NCI-H1417 treated with DMSO at 0.1 percent for 48 hours (cell line): Measurements from ENCODE around the gene MACROD2.
"Not testable (repeated sequence)": the region's sequence is repeated elsewhere in the genome, so short reads cannot be mapped to it uniquely, and the experiment has no call there.

Experiments
- DNase-seq: peaks from one replicate; lab custom pipeline; 2025; lab: John Stamatoyannopoulos, UW

The MACROD2 gene

GRCh38 chr20:14193443-14193842 lies 198.1 kb downstream of the MACROD2 start:
- no peak for DNase-seq

- DNase-seq: no peak
These were observed 198.6 kb downstream of the MACROD2 start for GRCh38 chr20:14193885-14194284.

- DNase-seq: no peak
These were observed 201.8 kb downstream of the MACROD2 start for GRCh38 chr20:14197097-14197496.

- DNase-seq: no peak
These were observed 203.1 kb downstream of the MACROD2 start for GRCh38 chr20:14198416-14198815.

- no peak for DNase-seq
These were observed 203.8 kb downstream of the MACROD2 start for GRCh38 chr20:14199111-14199510.

GRCh38 chr20:14203657-14204056 lies 208.3 kb downstream of the MACROD2 start:
- no peak for DNase-seq

GRCh38 chr20:14207591-14207990 lies 212.3 kb downstream of the MACROD2 start:
- no peak for DNase-seq

GRCh38 chr20:14208956-14209355 lies 213.6 kb downstream of the MACROD2 start:
- no peak for DNase-seq

- DNase-seq: no peak
These were observed 214.8 kb downstream of the MACROD2 start for GRCh38 chr20:14210146-14210545.

- no peak for DNase-seq
These were observed 218.7 kb downstream of the MACROD2 start for GRCh38 chr20:14214046-14214445.

- not testable (repeated sequence) for DNase-seq
These were observed 220.6 kb downstream of the MACROD2 start for GRCh38 chr20:14215880-14216279.

GRCh38 chr20:14219801-14220461 lies 224.6 kb downstream of the MACROD2 start:
- no peak for DNase-seq

GRCh38 chr20:14220986-14221385 lies 225.7 kb downstream of the MACROD2 start:
- no peak for DNase-seq

- no peak for DNase-seq
These were observed 228.5 kb downstream of the MACROD2 start for GRCh38 chr20:14223806-14224205.

GRCh38 chr20:14226051-14227049 lies 231.0 kb downstream of the MACROD2 start:
- DNase-seq: not testable (repeated sequence)

- DNase-seq: no peak
These were observed 237.3 kb downstream of the MACROD2 start for GRCh38 chr20:14232650-14233049.

- no peak for DNase-seq
These were observed 239.5 kb downstream of the MACROD2 start for GRCh38 chr20:14234666-14235295.

GRCh38 chr20:14235355-14235754 lies 240.0 kb downstream of the MACROD2 start:
- no peak for DNase-seq

- DNase-seq: no peak
These were observed 250.2 kb downstream of the MACROD2 start for GRCh38 chr20:14245368-14245970.

GRCh38 chr20:14259689-14260088 lies 264.4 kb downstream of the MACROD2 start:
- DNase-seq: no peak

GRCh38 chr20:14260367-14260766 lies 265.1 kb downstream of the MACROD2 start:
- DNase-seq: no peak

GRCh38 chr20:14264869-14265268 lies 269.6 kb downstream of the MACROD2 start:
- DNase-seq: no peak
